Breast epithelium (tissue), 4 donors: Measurements from ENCODE around the gene HBG1. TPM values are rescaled to one million over a fixed set of nuclear protein-coding genes. Genes with fewer than 3 reads are reported as not detected.
"Not testable (repeated sequence)": the region's sequence is repeated elsewhere in the genome, so short reads cannot be mapped to it uniquely, and the experiment has no call there.

Experiments
- DNase-seq, 2 donors: peaks; one replicate each; pipeline ENCODE4 v3.0.0-alpha.2; 2019; ENCODE audit warnings: low spot score in 2 of 2
- H3K27ac ChIP-seq, 2 donors: fragments of 200-600 bp; sonication (generic) in 1 of 2; one replicate each; pipeline ENCODE4 v1.5.1; 2016 to 2019; ENCODE audit warnings: mild to moderate bottlenecking in 1 of 2
- H3K27me3 ChIP-seq, 2 donors: fragments of 200-600 bp; sonication (generic) in 1 of 2; one replicate each; pipeline versions ENCODE4 v1.5.1 to v1.6.0; 2017 to 2019; ENCODE audit warnings: control low read depth in 1 of 2, mild to moderate bottlenecking in 1 of 2
- H3K36me3 ChIP-seq: fragments of 200-600 bp; one replicate; pipeline ENCODE4 v1.5.1; 2019
- H3K4me1 ChIP-seq, 2 donors: fragments of 200-600 bp; sonication (generic); one replicate each; pipeline ENCODE4 v1.5.1; 2016 to 2019; ENCODE audit warnings: control low read depth in 1 of 2
- H3K4me3 ChIP-seq, 3 donors: fragments of 200-600 bp; sonication (generic); 1 replicate in 2 of 3; 2 replicates in 1 of 3; pipeline ENCODE4 v1.5.1; 2016 to 2019; ENCODE audit warnings: mild to moderate bottlenecking in 3 of 3, moderate library complexity in 2 of 3
- H3K9me3 ChIP-seq, 2 donors: fragments of 200-600 bp; sonication (generic) in 1 of 2; one replicate each; pipeline ENCODE4 v1.5.1; 2016 to 2019; ENCODE audit warnings: control low read depth in 1 of 2
- CTCF ChIP-seq, 3 donors: fragments of 450-650 bp; IDR thresholded peaks; one replicate each; pipeline ENCODE4 v1.5.1; 2016 to 2017; ENCODE audit warnings: antibody characterized with exemption in 3 of 3, mild to moderate bottlenecking in 3 of 3, moderate library complexity in 3 of 3
- POLR2A ChIP-seq: fragments of 450-650 bp; IDR thresholded peaks from one replicate; pipeline ENCODE4 v1.6.1; 2016; ENCODE audit warnings: antibody characterized with exemption, mild to moderate bottlenecking, moderate library complexity
- POLR2AphosphoS5 ChIP-seq, 3 donors: sonication (generic); formaldehyde crosslinking; IDR thresholded peaks; one replicate each; pipeline ENCODE4 v1.6.1; 2017; ENCODE audit warnings: antibody characterized with exemption in 3 of 3
- intact Hi-C: fragments of 100-400 bp; cut with DNase I; formaldehyde crosslinking; loops from one replicate; pipeline ENCODE4 v1.15.1; 2023; ENCODE audit warnings: low total_unique reads
- total RNA-seq, 3 donors: library from RNA; depleted of rRNA; stranded (reverse); fragments of >200 nt; gene quantifications; one replicate each; pipeline ENCODE4 v1.1.0, GENCODE V29; 2016

HBG1 gene
- total RNA-seq, 3 donors from 2014 or later = not detected

DNA sequence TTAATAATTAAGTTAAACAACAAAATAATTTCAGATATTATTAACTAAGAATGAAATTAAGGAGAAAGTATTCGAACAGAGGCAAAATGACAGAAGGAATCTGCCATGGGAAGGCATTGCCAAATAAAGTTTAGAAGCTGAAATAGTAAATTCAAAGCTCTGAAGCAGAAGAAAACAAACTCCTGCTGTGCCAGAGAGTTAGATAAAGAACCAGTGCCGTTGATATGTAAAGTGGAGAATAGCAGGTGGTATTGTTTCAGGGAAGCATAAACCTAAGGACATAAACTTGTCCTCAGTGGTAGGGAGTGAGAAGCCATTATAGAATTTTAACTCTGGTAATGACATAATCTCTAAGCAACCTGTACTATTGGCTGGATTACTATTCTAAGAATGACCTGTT is 7.6 kb upstream of the HBG1 start:
- no peak overlapping the region for H3K27ac ChIP-seq
- H3K27me3 ChIP-seq = no peaks in the 10 kb centered on the region
- H3K9me3 ChIP-seq = no peaks in the 10 kb centered on the region
- H3K4me1 ChIP-seq = no peaks in the 10 kb centered on the region
- no peaks in the 10 kb centered on the region for H3K36me3 ChIP-seq
- TF ChIP-seq POLR2A (no peak), POLR2AphosphoS5 (IDR thresholded peaks at IDR 0.05) (no peak), CTCF (IDR thresholded peaks at IDR 0.05) (no peak)
- no peak for DNase-seq
- no peak overlapping the region for H3K4me3 ChIP-seq
- intact Hi-C loops = no loop called here

DNA sequence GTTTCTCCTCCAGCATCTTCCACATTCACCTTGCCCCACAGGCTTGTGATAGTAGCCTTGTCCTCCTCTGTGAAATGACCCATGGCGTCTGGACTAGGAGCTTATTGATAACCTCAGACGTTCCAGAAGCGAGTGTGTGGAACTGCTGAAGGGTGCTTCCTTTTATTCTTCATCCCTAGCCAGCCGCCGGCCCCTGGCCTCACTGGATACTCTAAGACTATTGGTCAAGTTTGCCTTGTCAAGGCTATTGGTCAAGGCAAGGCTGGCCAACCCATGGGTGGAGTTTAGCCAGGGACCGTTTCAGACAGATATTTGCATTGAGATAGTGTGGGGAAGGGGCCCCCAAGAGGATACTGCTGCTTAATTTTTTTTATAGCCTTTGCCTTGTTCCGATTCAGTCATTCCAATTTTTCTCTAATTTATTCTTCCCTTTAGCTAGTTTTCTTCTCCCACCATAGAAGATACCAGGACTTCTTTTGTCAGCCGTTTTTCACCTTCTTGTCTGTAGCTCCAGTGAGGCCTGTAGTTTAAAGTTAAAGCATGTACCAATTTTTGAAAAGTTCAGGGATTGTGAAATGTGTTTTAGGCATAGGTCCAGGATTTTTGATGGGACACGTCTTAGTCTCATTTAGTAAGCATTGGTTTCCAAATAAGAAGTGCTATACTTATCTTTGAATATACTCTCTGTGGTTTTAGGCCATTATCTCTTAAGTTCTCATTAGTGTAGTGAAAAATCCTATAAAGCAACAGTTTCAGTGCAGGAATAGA is 5.2 kb upstream of the HBG1 start, which contains the start of gene HBG2:
HBG2 (minus strand) TSS at position 136 of the 768 bp plus-strand sequence; CDS start at position 83, 53 bp downstream.
- DNase-seq, H3K27ac ChIP-seq, intact Hi-C loops: not testable (repeated sequence)

DNA sequence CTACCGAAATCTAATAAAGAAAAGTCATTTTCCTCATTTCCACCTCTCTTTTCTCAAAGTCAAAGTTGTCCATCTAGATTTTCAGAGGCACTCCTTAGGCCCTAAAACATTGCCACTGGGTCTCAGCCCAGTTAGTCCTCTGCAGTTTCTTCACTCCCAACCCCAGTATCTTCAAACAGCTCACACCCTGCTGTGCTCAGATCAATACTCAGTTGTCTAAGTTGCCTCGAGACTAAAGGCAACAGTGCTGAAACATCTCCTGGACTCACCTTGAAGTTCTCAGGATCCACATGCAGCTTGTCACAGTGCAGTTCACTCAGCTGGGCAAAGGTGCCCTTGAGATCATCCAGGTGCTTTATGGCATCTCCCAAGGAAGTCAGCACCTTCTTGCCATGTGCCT is 4.4 kb upstream of the HBG1 start:
- H3K9me3 ChIP-seq, H3K27me3 ChIP-seq, intact Hi-C loops, DNase-seq, H3K4me1 ChIP-seq, H3K36me3 ChIP-seq, H3K4me3 ChIP-seq, H3K27ac ChIP-seq: not testable (repeated sequence)

More for the DNA sequence above, 5.2 kb upstream of the HBG1 start, which contains the start of gene HBG2:
- H3K4me3 ChIP-seq, H3K4me1 ChIP-seq, H3K36me3 ChIP-seq, H3K27me3 ChIP-seq, H3K9me3 ChIP-seq: not testable (repeated sequence)

GRCh38 chr11:5253440-5253839 is 3.8 kb upstream of the HBG1 start:
- H3K36me3 ChIP-seq, H3K27me3 ChIP-seq, intact Hi-C loops, H3K4me3 ChIP-seq, DNase-seq, H3K9me3 ChIP-seq, H3K4me1 ChIP-seq, H3K27ac ChIP-seq: not testable (repeated sequence)

GRCh38 chr11:5252919-5253265 is 3.2 kb upstream of the HBG1 start:
- Histone ChIP-seq H3K4me3 (no peak overlapping the region), H3K36me3 (no peaks in the 10 kb centered on the region), H3K27ac (no peak overlapping the region), H3K27me3 (no peaks in the 10 kb centered on the region), H3K9me3 (no peaks in the 10 kb centered on the region), H3K4me1 (no peaks in the 10 kb centered on the region)
- intact Hi-C loops = no loop called here
- no peak for DNase-seq
- TF ChIP-seq CTCF (IDR thresholded peaks at IDR 0.05) = no peak
- TF ChIP-seq POLR2A = no peak
- TF ChIP-seq POLR2AphosphoS5 (IDR thresholded peaks at IDR 0.05) = no peak

GRCh38 chr11:5252192-5252918 is 2.7 kb upstream of the HBG1 start:
- intact Hi-C loops = no loop called here
- Histone ChIP-seq H3K36me3 (no peaks in the 10 kb centered on the region), H3K27ac (no peak overlapping the region), H3K27me3 (no peaks in the 10 kb centered on the region), H3K9me3 (no peaks in the 10 kb centered on the region), H3K4me1 (no peaks in the 10 kb centered on the region), H3K4me3 (no peak overlapping the region)
- no peak for DNase-seq
- no peak for TF ChIP-seq POLR2A
- TF ChIP-seq CTCF (IDR thresholded peaks at IDR 0.05) = no peak
- TF ChIP-seq POLR2AphosphoS5 (IDR thresholded peaks at IDR 0.05) = no peak
